Mesenchymal stem cell (in vitro differentiated cells and primary cell): Measurements from ENCODE around the gene DRAP1.

ENCODE experiments used
- DNase-seq: peaks from one replicate; pipeline ENCODE4 v3.0.0-alpha.2; 2013
- H2AFZ ChIP-seq: one replicate; pipeline ENCODE4 v1.6.1; 2013; ENCODE audit warnings: low read depth, mild to moderate bottlenecking, control low read depth, inconsistent platforms, low read length, moderate library complexity
- H2AK5ac ChIP-seq: 2 replicates; pipeline ENCODE4 v1.6.1; 2013; ENCODE audit warnings: low read length, moderate library complexity, mild to moderate bottlenecking, inconsistent platforms; ENCODE audit not compliant: severe bottlenecking
- H2BK120ac ChIP-seq: one replicate; pipeline ENCODE4 v1.6.1; 2013; ENCODE audit warnings: low read depth, mild to moderate bottlenecking, inconsistent platforms, low read length, moderate library complexity
- H2BK12ac ChIP-seq, 2 experiments: one replicate each; pipeline ENCODE4 v1.6.1; 2013; ENCODE audit warnings: inconsistent platforms in 2 of 2, low read length in 2 of 2, mild to moderate bottlenecking in 2 of 2, moderate library complexity in 2 of 2, control low read depth in 1 of 2
- H2BK15ac ChIP-seq: one replicate; pipeline ENCODE4 v1.6.1; 2013; ENCODE audit warnings: mild to moderate bottlenecking, low read depth, inconsistent platforms; ENCODE audit not compliant: poor library complexity, severe bottlenecking
- H2BK5ac ChIP-seq: 2 replicates; pipeline ENCODE4 v1.6.1; 2013; ENCODE audit warnings: low read depth, mild to moderate bottlenecking, low read length, control low read depth, inconsistent platforms; ENCODE audit not compliant: poor library complexity, severe bottlenecking
- H3K14ac ChIP-seq, 2 experiments: one replicate each; pipeline ENCODE4 v1.6.1; 2013; ENCODE audit warnings: inconsistent platforms in 2 of 2, low read length in 2 of 2, control low read depth in 1 of 2, mild to moderate bottlenecking in 1 of 2, moderate library complexity in 1 of 2
- H3K18ac ChIP-seq, 2 experiments: one replicate each; pipeline ENCODE4 v1.6.1; 2013; ENCODE audit warnings: inconsistent platforms in 2 of 2, low read length in 2 of 2, control low read depth in 1 of 2, low read depth in 1 of 2, mild to moderate bottlenecking in 1 of 2
- H3K23ac ChIP-seq, 2 experiments: one replicate each; pipeline ENCODE4 v1.6.1; 2013; ENCODE audit warnings: inconsistent platforms in 2 of 2, low read length in 2 of 2, mild to moderate bottlenecking in 2 of 2, moderate library complexity in 2 of 2, control low read depth in 1 of 2
- H3K27ac ChIP-seq: 2 replicates; pipeline ENCODE4 v1.5.1; 2013; ENCODE audit warnings: mild to moderate bottlenecking, moderate library complexity, low read length, control low read depth, inconsistent platforms; ENCODE audit not compliant: poor library complexity, severe bottlenecking
- H3K27me3 ChIP-seq, 2 experiments: 2 replicates each; pipeline versions ENCODE4 v1.6.1 to v1.7.0; 2013; ENCODE audit warnings: low read length in 2 of 2, mild to moderate bottlenecking in 2 of 2, moderate library complexity in 2 of 2, control low read depth in 1 of 2, inconsistent platforms in 1 of 2; ENCODE audit not compliant: control insufficient read depth in 1 of 2, insufficient read depth in 1 of 2
- H3K36me3 ChIP-seq, 2 experiments: 2 replicates each; pipeline versions ENCODE4 v1.6.1 to v1.7.0; 2013; ENCODE audit warnings: low read length in 2 of 2, control low read depth in 1 of 2, inconsistent platforms in 1 of 2, low read depth in 1 of 2, mild to moderate bottlenecking in 1 of 2; ENCODE audit not compliant: insufficient read depth in 2 of 2, control insufficient read depth in 1 of 2
- H3K4ac ChIP-seq, 2 experiments: one replicate each; pipeline ENCODE4 v1.6.1; 2013; ENCODE audit warnings: inconsistent platforms in 2 of 2, low read length in 2 of 2, mild to moderate bottlenecking in 2 of 2, moderate library complexity in 2 of 2, control low read depth in 1 of 2, low read depth in 1 of 2
- H3K4me1 ChIP-seq: 2 replicates; pipeline ENCODE4 v1.6.1; 2013; ENCODE audit warnings: low read depth, low read length, control low read depth; ENCODE audit not compliant: control insufficient read depth, insufficient read depth
- H3K4me2 ChIP-seq: 2 replicates; pipeline ENCODE4 v1.6.1; 2013; ENCODE audit warnings: low read length, mild to moderate bottlenecking, inconsistent platforms; ENCODE audit not compliant: poor library complexity, severe bottlenecking
- H3K4me3 ChIP-seq, 2 experiments: 2 replicates each; pipeline versions ENCODE4 v1.5.1 to v1.7.0; 2013; ENCODE audit warnings: low read length in 2 of 2, mild to moderate bottlenecking in 2 of 2, control low read depth in 1 of 2, low read depth in 1 of 2; ENCODE audit not compliant: insufficient read depth in 1 of 2
- H3K79me1 ChIP-seq: replicated peaks from 2 replicates; pipeline ENCODE4 v1.6.1; 2013; ENCODE audit warnings: mild to moderate bottlenecking, control low read depth, low read length, inconsistent platforms; ENCODE audit not compliant: poor library complexity, severe bottlenecking
- H3K9ac ChIP-seq: 2 replicates; pipeline ENCODE4 v1.7.0; 2013; ENCODE audit warnings: mild to moderate bottlenecking, low read length, moderate library complexity
- H3K9me3 ChIP-seq: 2 replicates; pipeline ENCODE4 v1.7.0; 2013; ENCODE audit warnings: mild to moderate bottlenecking, low read length; ENCODE audit not compliant: control insufficient read depth
- H4K8ac ChIP-seq: one replicate; pipeline ENCODE4 v1.6.1; 2013; ENCODE audit warnings: inconsistent platforms, mild to moderate bottlenecking, low read length, moderate library complexity
- H4K91ac ChIP-seq: one replicate; pipeline ENCODE4 v1.6.1; 2013; ENCODE audit warnings: mild to moderate bottlenecking, low read length, inconsistent platforms
- WGBS: methylation state at CpG from one replicate; pipeline ENCODE4 v1.1.7; 2013; ENCODE audit warnings: mixed read lengths; 5-methylcytosine and 5-hydroxymethylcytosine counted together

Gene DRAP1

GRCh38 chr11:65882120-65883057 lies 36.8 kb upstream of the DRAP1 start:
- Histone ChIP-seq H2BK5ac (no peak overlapping the region), H3K79me1 (peaks cover 27% of the 10 kb centered on the region), H2AFZ (no peak overlapping the region), H3K9ac (no peak overlapping the region), H3K4me1 (peaks cover 10% of the 10 kb centered on the region), H3K4ac (no peak overlapping the region), H2AK5ac (no peak overlapping the region), H3K18ac (no peak overlapping the region), H4K8ac (no peak overlapping the region), H2BK15ac (no peak overlapping the region), H3K27me3 (no peaks in the 10 kb centered on the region), H4K91ac (no peak overlapping the region), H3K4me2 (no peak overlapping the region), H3K4me3 (no peak overlapping the region), H2BK12ac (no peak overlapping the region), H2BK120ac (no peak overlapping the region), H3K36me3 (peaks cover 51 to 61% of the 10 kb centered on the region in 2 experiments), H3K14ac (no peak overlapping the region), H3K9me3 (no peaks in the 10 kb centered on the region), H3K23ac (no peak overlapping the region), H3K27ac (no peak overlapping the region)
- WGBS = 96% methylated on average over 30 of the region's 30 CpGs
- DNase-seq = no peak

GRCh38 chr11:65883058-65883761 lies 36.0 kb upstream of the DRAP1 start:
- WGBS = 98% methylated on average over 9 of the region's 13 CpGs
- H3K4me2 ChIP-seq = no peak overlapping the region
- no peak overlapping the region for H2AFZ ChIP-seq
- no peaks in the 10 kb centered on the region for H3K9me3 ChIP-seq
- H2BK5ac ChIP-seq = no peak overlapping the region
- H3K23ac ChIP-seq = no peak overlapping the region
- no peak for DNase-seq
- no peak overlapping the region for H2BK120ac ChIP-seq
- H3K79me1 ChIP-seq = peaks cover 27% of the 10 kb centered on the region
- no peak overlapping the region for H4K8ac ChIP-seq
- no peak overlapping the region for H2BK12ac ChIP-seq
- no peaks in the 10 kb centered on the region for H3K27me3 ChIP-seq
- H3K4me3 ChIP-seq = no peak overlapping the region
- H3K36me3 ChIP-seq = peaks cover 51 to 61% of the 10 kb centered on the region in 2 experiments
- H4K91ac ChIP-seq = no peak overlapping the region
- no peak overlapping the region for H2BK15ac ChIP-seq
- no peak overlapping the region for H3K9ac ChIP-seq
- no peak overlapping the region for H2AK5ac ChIP-seq
- H3K4ac ChIP-seq = no peak overlapping the region
- H3K4me1 ChIP-seq = peaks cover 16% of the 10 kb centered on the region
- H3K14ac ChIP-seq = no peak overlapping the region
- H3K27ac ChIP-seq = no peak overlapping the region
- H3K18ac ChIP-seq = no peak overlapping the region

- H3K23ac ChIP-seq = no peak overlapping the region
- H2BK120ac ChIP-seq = no peak overlapping the region
- H4K91ac ChIP-seq = peak overlapping the region; percentile 43
- no peak overlapping the region for H4K8ac ChIP-seq
- H2BK5ac ChIP-seq = no peak overlapping the region
- no peak overlapping the region for H2BK12ac ChIP-seq
- H3K4ac ChIP-seq = no peak overlapping the region
- WGBS = 88% methylated on average over 27 of the region's 28 CpGs
- H3K9ac ChIP-seq = peak overlapping the region; percentile 21
- DNase-seq = no peak
- no peak overlapping the region for H2AK5ac ChIP-seq
- peaks cover 16% of the 10 kb centered on the region for H3K4me1 ChIP-seq
- no peaks in the 10 kb centered on the region for H3K9me3 ChIP-seq
- peaks cover 51 to 61% of the 10 kb centered on the region in 2 experiments for H3K36me3 ChIP-seq
- no peak overlapping the region for H3K4me3 ChIP-seq
- H3K79me1 ChIP-seq = peaks cover 27% of the 10 kb centered on the region
- no peaks in the 10 kb centered on the region for H3K27me3 ChIP-seq
- no peak overlapping the region for H2BK15ac ChIP-seq
- H3K4me2 ChIP-seq = no peak overlapping the region
- no peak overlapping the region for H3K18ac ChIP-seq
- no peak overlapping the region for H3K14ac ChIP-seq
- no peak overlapping the region for H2AFZ ChIP-seq
- no peak overlapping the region for H3K27ac ChIP-seq
Measured at GRCh38 chr11:65883786-65884715, 35.2 kb upstream of the DRAP1 start.
